ENCODE data around the gene RSPH6A. TPM values are rescaled to one million over a fixed set of nuclear protein-coding genes. Genes with fewer than 3 reads are reported as not detected.

Gene RSPH6A
- total RNA-seq, 1 donor from 2014 or later: 0.61 TPM

- Mint-ChIP-seq H3K4me3 (ENCODE audit: unreplicated experiment) (peak overlapping the region; percentile 98), H3K9me3 (ENCODE audit: unreplicated experiment) (peaks cover 11% of the 10 kb centered on the region), H3K27ac (ENCODE audit: unreplicated experiment) (peak overlapping the region; percentile 87), H3K4me1 (ENCODE audit: low read depth, unreplicated experiment) (peaks cover 12% of the 10 kb centered on the region), H3K36me3 (ENCODE audit: unreplicated experiment) (no peaks in the 10 kb centered on the region), H3K27me3 (ENCODE audit: unreplicated experiment) (peaks cover 7% of the 10 kb centered on the region)
- TF ChIP-seq CTCF (IDR thresholded peaks at IDR 0.05; ENCODE audit: partially characterized antibody, unreplicated experiment): no peak
- no peak for DNase-seq
Observed at GRCh38 chr19:45791744-45792469, 23.2 kb downstream of the RSPH6A start.

- DNase-seq: no peak
- peak overlapping the region; percentile 98 for H3K4me3 Mint-ChIP-seq (ENCODE audit: unreplicated experiment)
- H3K36me3 Mint-ChIP-seq (ENCODE audit: unreplicated experiment): no peaks in the 10 kb centered on the region
- no peak for TF ChIP-seq CTCF (IDR thresholded peaks at IDR 0.05; ENCODE audit: partially characterized antibody, unreplicated experiment)
- peaks cover 7% of the 10 kb centered on the region for H3K27me3 Mint-ChIP-seq (ENCODE audit: unreplicated experiment)
- peaks cover 11% of the 10 kb centered on the region for H3K9me3 Mint-ChIP-seq (ENCODE audit: unreplicated experiment)
- peaks cover 12% of the 10 kb centered on the region for H3K4me1 Mint-ChIP-seq (ENCODE audit: low read depth, unreplicated experiment)
- no peak overlapping the region for H3K27ac Mint-ChIP-seq (ENCODE audit: unreplicated experiment)
Observed at GRCh38 chr19:45790942-45791341, 24.2 kb downstream of the RSPH6A start.

- H3K27ac Mint-ChIP-seq (ENCODE audit: unreplicated experiment): no peak overlapping the region
- DNase-seq: no peak
- peaks cover 11% of the 10 kb centered on the region for H3K9me3 Mint-ChIP-seq (ENCODE audit: unreplicated experiment)
- peaks cover 12% of the 10 kb centered on the region for H3K4me1 Mint-ChIP-seq (ENCODE audit: low read depth, unreplicated experiment)
- peaks cover 7% of the 10 kb centered on the region for H3K27me3 Mint-ChIP-seq (ENCODE audit: unreplicated experiment)
- H3K36me3 Mint-ChIP-seq (ENCODE audit: unreplicated experiment): no peaks in the 10 kb centered on the region
- H3K4me3 Mint-ChIP-seq (ENCODE audit: unreplicated experiment): no peak overlapping the region
- TF ChIP-seq CTCF (IDR thresholded peaks at IDR 0.05; ENCODE audit: partially characterized antibody, unreplicated experiment): no peak
Observed at GRCh38 chr19:45789035-45789786, 25.9 kb downstream of the RSPH6A start.

GRCh38 chr19:45786533-45786894, 28.6 kb downstream of the RSPH6A start:
- H3K4me1 Mint-ChIP-seq (ENCODE audit: low read depth, unreplicated experiment): peaks cover 6% of the 10 kb centered on the region
- no peak for TF ChIP-seq CTCF (IDR thresholded peaks at IDR 0.05; ENCODE audit: partially characterized antibody, unreplicated experiment)
- no peaks in the 10 kb centered on the region for H3K36me3 Mint-ChIP-seq (ENCODE audit: unreplicated experiment)
- H3K27ac Mint-ChIP-seq (ENCODE audit: unreplicated experiment): no peak overlapping the region
- peaks cover 4% of the 10 kb centered on the region for H3K9me3 Mint-ChIP-seq (ENCODE audit: unreplicated experiment)
- H3K27me3 Mint-ChIP-seq (ENCODE audit: unreplicated experiment): peaks cover 3% of the 10 kb centered on the region
- H3K4me3 Mint-ChIP-seq (ENCODE audit: unreplicated experiment): no peak overlapping the region
- DNase-seq: no peak

Measured in glutamatergic neuron (in vitro differentiated cells).